IMR-90 (cell line): ENCODE measurements around the gene SIAH3. TPM values are rescaled to one million over a fixed set of nuclear protein-coding genes. Genes with fewer than 3 reads are reported as not detected.

ENCODE experiments used
- ATAC-seq: fragments of 200-7000 bp; cut with Tn5 transposase; 2 replicates; pipeline ENCODE4 v1.9.1; 2020; ENCODE audit warnings: low read depth, mild to moderate bottlenecking, moderate library complexity
- BruUV-seq: library from RNA; stranded (reverse); fragments of 400-500 nt; replicated peaks from 2 replicates; lab custom pipeline; 2021; lab: Mats Ljungman, UMichigan
- CTCF ChIA-PET: fragments of 300-600 bp; formaldehyde crosslinking; extraction: SDS; loops from one replicate; lab custom pipeline; 2021; ENCODE audit warnings: antibody characterized with exemption; lab: Yijun Ruan, JAX
- POLR2A ChIA-PET: fragments of 300-600 bp; sonication (Branson Sonifier 250); formaldehyde crosslinking; loops from one replicate; lab custom pipeline; 2022; ENCODE audit warnings: antibody characterized with exemption; ENCODE audit not compliant: unreplicated experiment; lab: Charles Lee
- DNase-seq: peaks from one replicate; pipeline ENCODE4 v3.0.0; 2013
- H2AFZ ChIP-seq: replicated peaks from 2 replicates; pipeline ENCODE3; 2013; ENCODE audit warnings: low read length, mild to moderate bottlenecking; ENCODE audit not compliant: poor library complexity
- H2AK5ac ChIP-seq: 2 replicates; pipeline ENCODE4 v1.6.1; 2013; ENCODE audit warnings: low read depth, low read length, inconsistent platforms
- H2AK9ac ChIP-seq: replicated peaks from 2 replicates; pipeline ENCODE3; 2013; ENCODE audit warnings: mild to moderate bottlenecking, low read depth, low read length, moderate library complexity; ENCODE audit not compliant: poor library complexity
- H2BK120ac ChIP-seq: 2 replicates; pipeline ENCODE4 v1.6.1; 2013; ENCODE audit warnings: low read depth, low read length, inconsistent platforms
- H2BK15ac ChIP-seq: 3 replicates; pipeline ENCODE4 v1.6.1; 2013; ENCODE audit warnings: low read depth, low read length, inconsistent platforms
- H2BK20ac ChIP-seq: 2 replicates; pipeline ENCODE4 v1.6.1; 2013; ENCODE audit warnings: low read depth, mild to moderate bottlenecking, inconsistent platforms, low read length, moderate library complexity
- H2BK5ac ChIP-seq: 2 replicates; pipeline ENCODE4 v1.6.1; 2013; ENCODE audit warnings: mild to moderate bottlenecking, low read depth, low read length, inconsistent platforms; ENCODE audit not compliant: poor library complexity, severe bottlenecking
- H3K14ac ChIP-seq: replicated peaks from 2 replicates; pipeline ENCODE4 v1.6.1; 2013; ENCODE audit warnings: low read depth, low read length, inconsistent platforms
- H3K18ac ChIP-seq: 2 replicates; pipeline ENCODE4 v1.6.1; 2013; ENCODE audit warnings: low read depth, low read length, control low read depth
- H3K23ac ChIP-seq: 2 replicates; pipeline ENCODE4 v1.6.1; 2013; ENCODE audit warnings: low read depth, low read length, inconsistent platforms
- H3K27ac ChIP-seq: 2 replicates; pipeline ENCODE4 v1.5.1; 2013; ENCODE audit warnings: mild to moderate bottlenecking, control low read depth, low read length; ENCODE audit not compliant: insufficient read depth
- H3K27me3 ChIP-seq: 2 replicates; pipeline ENCODE4 v1.6.1; 2013; ENCODE audit warnings: low read length; ENCODE audit not compliant: control insufficient read depth, insufficient read depth
- H3K36me3 ChIP-seq: 2 replicates; pipeline ENCODE4 v1.6.1; 2013; ENCODE audit warnings: low read length, mixed read lengths; ENCODE audit not compliant: control insufficient read depth, insufficient read depth
- H3K4ac ChIP-seq: 2 replicates; pipeline ENCODE4 v1.6.1; 2013; ENCODE audit warnings: low read depth, low read length, inconsistent platforms
- H3K4me1 ChIP-seq: 2 replicates; pipeline ENCODE4 v1.6.1; 2013; ENCODE audit warnings: low read length, mixed read lengths; ENCODE audit not compliant: control insufficient read depth, insufficient read depth
- H3K4me2 ChIP-seq: 2 replicates; pipeline ENCODE4 v1.6.1; 2013; ENCODE audit warnings: low read depth, mild to moderate bottlenecking, control low read depth, low read length, moderate library complexity
- H3K4me3 ChIP-seq: 2 replicates; pipeline ENCODE4 v1.5.1; 2013; ENCODE audit warnings: low read depth, mild to moderate bottlenecking, control low read depth, low read length, moderate library complexity; ENCODE audit not compliant: insufficient read depth
- H3K56ac ChIP-seq: 2 replicates; pipeline ENCODE4 v1.6.1; 2013; ENCODE audit warnings: low read length, inconsistent platforms; ENCODE audit not compliant: insufficient read depth; ENCODE audit errors: extremely low read depth
- H3K79me1 ChIP-seq, 2 experiments: 2 replicates each; pipeline ENCODE4 v1.6.1; 2013; ENCODE audit warnings: low read length in 2 of 2, inconsistent platforms in 1 of 2, low read depth in 1 of 2
- H3K9ac ChIP-seq: 2 replicates; pipeline ENCODE4 v1.6.1; 2013; ENCODE audit warnings: low read depth, low read length, control low read depth
- H3K9me1 ChIP-seq: 2 replicates; pipeline ENCODE4 v1.6.1; 2013; ENCODE audit warnings: low read length, inconsistent platforms; ENCODE audit not compliant: insufficient read depth
- H3K9me3 ChIP-seq: 2 replicates; pipeline ENCODE4 v1.6.1; 2013; ENCODE audit warnings: low read length; ENCODE audit not compliant: control insufficient read depth, insufficient read depth
- H4K20me1 ChIP-seq: 2 replicates; pipeline ENCODE4 v1.6.1; 2013; ENCODE audit warnings: low read length, inconsistent platforms; ENCODE audit not compliant: insufficient read depth
- H4K5ac ChIP-seq: 2 replicates; pipeline ENCODE4 v1.6.1; 2013; ENCODE audit warnings: mild to moderate bottlenecking, low read depth, low read length, control low read depth
- H4K8ac ChIP-seq, 2 experiments: 2 replicates each; pipeline ENCODE4 v1.6.1; 2013; ENCODE audit warnings: low read depth in 2 of 2, low read length in 2 of 2, control low read depth in 1 of 2, inconsistent platforms in 1 of 2
- H4K91ac ChIP-seq: 2 replicates; pipeline ENCODE4 v1.6.1; 2013; ENCODE audit warnings: low read depth, low read length, inconsistent platforms; ENCODE audit not compliant: insufficient read depth
- BHLHE40 ChIP-seq: fragments of 150-350 bp; IDR thresholded peaks from 2 replicates; pipeline ENCODE4 v1.6.1; 2016; ENCODE audit warnings: mild to moderate bottlenecking, low read depth, low read length
- CEBPB ChIP-seq: IDR thresholded peaks from 2 replicates; pipeline ENCODE4 v1.6.1; 2012; ENCODE audit warnings: low read depth, low read length, improper control_type of control experiment
- CHD1 ChIP-seq: IDR thresholded peaks from 2 replicates; pipeline ENCODE4 v1.6.1; 2012; ENCODE audit warnings: low read depth, low read length, improper control_type of control experiment
- ELK1 ChIP-seq: fragments of 150-350 bp; IDR thresholded peaks from 2 replicates; pipeline ENCODE4 v1.6.1; 2016; ENCODE audit warnings: low read depth, mild to moderate bottlenecking, low read length, moderate library complexity, borderline replicate concordance
- FOS ChIP-seq: fragments of 150-350 bp; IDR thresholded peaks from 2 replicates; pipeline ENCODE4 v1.6.1; 2016; ENCODE audit warnings: low read depth, low read length
- MAFK ChIP-seq: IDR thresholded peaks from 2 replicates; pipeline ENCODE4 v1.6.1; 2012; ENCODE audit warnings: low read depth, low read length, improper control_type of control experiment
- MAZ ChIP-seq: IDR thresholded peaks from 2 replicates; pipeline ENCODE4 v1.6.1; 2012; ENCODE audit warnings: low read depth, mild to moderate bottlenecking, low read length, improper control_type of control experiment, moderate library complexity, borderline replicate concordance
- MXI1 ChIP-seq: IDR thresholded peaks from 2 replicates; pipeline ENCODE4 v1.6.1; 2012; ENCODE audit warnings: low read depth, mild to moderate bottlenecking, low read length, moderate library complexity, borderline replicate concordance
- NFE2L2 ChIP-seq: fragments of 150-350 bp; IDR thresholded peaks from 2 replicates; pipeline ENCODE4 v1.6.1; 2016; ENCODE audit warnings: low read depth, mild to moderate bottlenecking, low read length
- POLR2A ChIP-seq: IDR thresholded peaks from 2 replicates; pipeline ENCODE4 v1.6.1; 2012; ENCODE audit warnings: mild to moderate bottlenecking, low read depth, low read length
- RAD21 ChIP-seq: IDR thresholded peaks from 2 replicates; pipeline ENCODE4 v1.6.1; 2012; ENCODE audit warnings: low read length, improper control_type of control experiment
- RCOR1 ChIP-seq: IDR thresholded peaks from 2 replicates; pipeline ENCODE4 v1.6.1; 2012; ENCODE audit warnings: mild to moderate bottlenecking, low read length, improper control_type of control experiment; ENCODE audit not compliant: insufficient replicate concordance
- RFX5 ChIP-seq: IDR thresholded peaks from 2 replicates; pipeline ENCODE4 v1.8.0; 2012; ENCODE audit warnings: low read depth, mild to moderate bottlenecking, low read length, moderate library complexity
- SMC3 ChIP-seq: fragments of 150-350 bp; IDR thresholded peaks from 2 replicates; pipeline ENCODE4 v1.6.1; 2016; ENCODE audit warnings: low read depth, mild to moderate bottlenecking, antibody characterized with exemption, low read length, moderate library complexity
- WGBS, 2 experiments: methylation state at CpG; one replicate each; pipeline versions ENCODE4 v1.1.5 to v1.1.7; 2013; ENCODE audit warnings: missing lambda C conversion rate in 2 of 2; ENCODE audit not compliant: insufficient read length in 1 of 2; ENCODE audit errors: extremely low coverage in 2 of 2; 5-methylcytosine and 5-hydroxymethylcytosine counted together
- dilution Hi-C: fragments of 300-500 bp; cut with HindIII; formaldehyde crosslinking; loops from one replicate; pipeline ENCODE4 v1.14.3; 2018; ENCODE audit warnings: low sequenced_read_pairs; ENCODE audit not compliant: unreplicated experiment
- in situ Hi-C: fragments of 300-500 bp; cut with MboI; formaldehyde crosslinking; loops from 3 replicates; pipeline ENCODE4 v1.14.3; 2019; ENCODE audit warnings: low sequenced_read_pairs, inconsistent platforms, mixed read lengths
- intact Hi-C: fragments of 100-400 bp; cut with micrococcal nuclease; formaldehyde crosslinking; loops from 2 replicates; pipeline ENCODE4 v1.10.0; 2022
- polyA plus RNA-seq, 3 experiments: library from polyadenylated mRNA; depleted of rRNA; stranded (reverse); fragments of >200 nt; gene quantifications; 2 replicates each; pipeline ENCODE4 v1.2.3, GENCODE V29; 2012; ENCODE audit warnings: low replicate concordance in 1 of 3
- total RNA-seq: library from RNA; depleted of rRNA; stranded (reverse); fragments of >200 nt; gene quantifications from 2 replicates; pipeline ENCODE4 v1.2.3, GENCODE V29; 2012
- TF ChIP-seq, protein P1 (sequence below): conservative IDR thresholded peaks from 2 replicates; pipeline ENCODE4 v1.5.1; 2012; ENCODE audit warnings: mild to moderate bottlenecking, low read depth, low read length, improper control_type of control experiment
- TF ChIP-seq, protein P2 (sequence below): fragments of 150-350 bp; IDR thresholded peaks from 2 replicates; pipeline ENCODE4 v1.6.1; 2017; ENCODE audit warnings: mild to moderate bottlenecking, antibody characterized with exemption, low read length, low read depth

The SIAH3 gene
- total and polyA plus RNA-seq, 2 of the 4 experiments (the other 2 are of a cell fraction), result under 0.01 TPM; not detected in 1

- Histone ChIP-seq H3K4ac (no peak overlapping the region), H3K27me3 (peaks cover 2% of the 10 kb centered on the region; the same call in 1 of the 2 replicates), H3K4me1 (no peaks in the 10 kb centered on the region), H4K8ac (no peak overlapping the region), H2BK5ac (no peak overlapping the region), H2BK20ac (no peak overlapping the region), H3K27ac (no peak overlapping the region), H2AK9ac (no peak overlapping the region), H2BK15ac (no peak overlapping the region), H4K91ac (no peak overlapping the region), H2BK120ac (no peak overlapping the region), H3K18ac (no peak overlapping the region), H4K20me1 (no peaks in the 10 kb centered on the region), H3K56ac (no peak overlapping the region), H2AK5ac (no peak overlapping the region), H3K9me1 (no peaks in the 10 kb centered on the region), H3K9ac (no peak overlapping the region), H3K23ac (no peak overlapping the region), H3K9me3 (no peaks in the 10 kb centered on the region), H3K4me2 (no peak overlapping the region), H3K14ac (no peak overlapping the region), H2AFZ (no peak overlapping the region), H3K36me3 (no peaks in the 10 kb centered on the region), H3K79me1 (no peaks in the 10 kb centered on the region), H4K5ac (no peak overlapping the region), H3K4me3 (no peak overlapping the region)
- dilution Hi-C loops (no loop called here), in situ Hi-C loops (no loop called here), intact Hi-C loops (no loop called here)
- ChIA-PET POLR2A (no interaction called here), CTCF (interaction anchor here (0.6 kb wide), 1 partner anchor 185 kb away, joined by 5 read pairs; no protein-coding TSS in a partner anchor)
- DNase-seq, result no peak
- WGBS, 2 experiments, result no CpG with 5 or more reads among the region's 2 CpGs
- BruUV-seq, result no TSS peak
- no peak for ATAC-seq
- TF ChIP-seq SMC3, result no peak
- no peak for TF ChIP-seq RCOR1
- TF ChIP-seq POLR2A, result no peak
- TF ChIP-seq MXI1, result no peak
- no peak for TF ChIP-seq MAFK
- no peak for TF ChIP-seq NFE2L2
- no peak for TF ChIP-seq FOS
- no peak for TF ChIP-seq RFX5
- TF ChIP-seq CEBPB, result no peak
- TF ChIP-seq RAD21, result no peak
- TF ChIP-seq, protein P1, sequence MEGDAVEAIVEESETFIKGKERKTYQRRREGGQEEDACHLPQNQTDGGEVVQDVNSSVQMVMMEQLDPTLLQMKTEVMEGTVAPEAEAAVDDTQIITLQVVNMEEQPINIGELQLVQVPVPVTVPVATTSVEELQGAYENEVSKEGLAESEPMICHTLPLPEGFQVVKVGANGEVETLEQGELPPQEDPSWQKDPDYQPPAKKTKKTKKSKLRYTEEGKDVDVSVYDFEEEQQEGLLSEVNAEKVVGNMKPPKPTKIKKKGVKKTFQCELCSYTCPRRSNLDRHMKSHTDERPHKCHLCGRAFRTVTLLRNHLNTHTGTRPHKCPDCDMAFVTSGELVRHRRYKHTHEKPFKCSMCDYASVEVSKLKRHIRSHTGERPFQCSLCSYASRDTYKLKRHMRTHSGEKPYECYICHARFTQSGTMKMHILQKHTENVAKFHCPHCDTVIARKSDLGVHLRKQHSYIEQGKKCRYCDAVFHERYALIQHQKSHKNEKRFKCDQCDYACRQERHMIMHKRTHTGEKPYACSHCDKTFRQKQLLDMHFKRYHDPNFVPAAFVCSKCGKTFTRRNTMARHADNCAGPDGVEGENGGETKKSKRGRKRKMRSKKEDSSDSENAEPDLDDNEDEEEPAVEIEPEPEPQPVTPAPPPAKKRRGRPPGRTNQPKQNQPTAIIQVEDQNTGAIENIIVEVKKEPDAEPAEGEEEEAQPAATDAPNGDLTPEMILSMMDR, result no peak
- TF ChIP-seq BHLHE40, result no peak
- TF ChIP-seq, protein P2, sequence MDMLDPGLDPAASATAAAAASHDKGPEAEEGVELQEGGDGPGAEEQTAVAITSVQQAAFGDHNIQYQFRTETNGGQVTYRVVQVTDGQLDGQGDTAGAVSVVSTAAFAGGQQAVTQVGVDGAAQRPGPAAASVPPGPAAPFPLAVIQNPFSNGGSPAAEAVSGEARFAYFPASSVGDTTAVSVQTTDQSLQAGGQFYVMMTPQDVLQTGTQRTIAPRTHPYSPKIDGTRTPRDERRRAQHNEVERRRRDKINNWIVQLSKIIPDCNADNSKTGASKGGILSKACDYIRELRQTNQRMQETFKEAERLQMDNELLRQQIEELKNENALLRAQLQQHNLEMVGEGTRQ, result no peak
- TF ChIP-seq MAZ, result no peak
- TF ChIP-seq ELK1, result no peak
- no peak for TF ChIP-seq CHD1
Measured at GRCh38 chr13:45859705-45860104, 8.2 kb upstream of the SIAH3 start.
